NB4 (cell line): ENCODE results near the gene PDCD1LG2.

Experiments used
- CTCF ChIP-seq: IDR thresholded peaks from one replicate; pipeline ENCODE4 v1.5.1; 2012; ENCODE audit warnings: low read depth, low read length
- POLR2A ChIP-seq: IDR thresholded peaks from 2 replicates; pipeline ENCODE4 v1.6.1; 2011; ENCODE audit warnings: mild to moderate bottlenecking; ENCODE audit not compliant: insufficient read length; ENCODE audit errors: extremely low read depth

GRCh38 chr9:5609226-5609596 is 98.9 kb downstream of the PDCD1LG2 start:
- TF ChIP-seq POLR2A (no peak), CTCF (no peak)
